HG03460 (cell line): ENCODE results near the gene TM9SF4.

Source experiments
- ATAC-seq: cut with Tn5 transposase; IDR thresholded peaks from one replicate; pipeline ENCODE4 v1.9.1; 2021; ENCODE audit not compliant: unreplicated experiment

TM9SF4 gene, protein sequence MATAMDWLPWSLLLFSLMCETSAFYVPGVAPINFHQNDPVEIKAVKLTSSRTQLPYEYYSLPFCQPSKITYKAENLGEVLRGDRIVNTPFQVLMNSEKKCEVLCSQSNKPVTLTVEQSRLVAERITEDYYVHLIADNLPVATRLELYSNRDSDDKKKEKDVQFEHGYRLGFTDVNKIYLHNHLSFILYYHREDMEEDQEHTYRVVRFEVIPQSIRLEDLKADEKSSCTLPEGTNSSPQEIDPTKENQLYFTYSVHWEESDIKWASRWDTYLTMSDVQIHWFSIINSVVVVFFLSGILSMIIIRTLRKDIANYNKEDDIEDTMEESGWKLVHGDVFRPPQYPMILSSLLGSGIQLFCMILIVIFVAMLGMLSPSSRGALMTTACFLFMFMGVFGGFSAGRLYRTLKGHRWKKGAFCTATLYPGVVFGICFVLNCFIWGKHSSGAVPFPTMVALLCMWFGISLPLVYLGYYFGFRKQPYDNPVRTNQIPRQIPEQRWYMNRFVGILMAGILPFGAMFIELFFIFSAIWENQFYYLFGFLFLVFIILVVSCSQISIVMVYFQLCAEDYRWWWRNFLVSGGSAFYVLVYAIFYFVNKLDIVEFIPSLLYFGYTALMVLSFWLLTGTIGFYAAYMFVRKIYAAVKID

DNA sequence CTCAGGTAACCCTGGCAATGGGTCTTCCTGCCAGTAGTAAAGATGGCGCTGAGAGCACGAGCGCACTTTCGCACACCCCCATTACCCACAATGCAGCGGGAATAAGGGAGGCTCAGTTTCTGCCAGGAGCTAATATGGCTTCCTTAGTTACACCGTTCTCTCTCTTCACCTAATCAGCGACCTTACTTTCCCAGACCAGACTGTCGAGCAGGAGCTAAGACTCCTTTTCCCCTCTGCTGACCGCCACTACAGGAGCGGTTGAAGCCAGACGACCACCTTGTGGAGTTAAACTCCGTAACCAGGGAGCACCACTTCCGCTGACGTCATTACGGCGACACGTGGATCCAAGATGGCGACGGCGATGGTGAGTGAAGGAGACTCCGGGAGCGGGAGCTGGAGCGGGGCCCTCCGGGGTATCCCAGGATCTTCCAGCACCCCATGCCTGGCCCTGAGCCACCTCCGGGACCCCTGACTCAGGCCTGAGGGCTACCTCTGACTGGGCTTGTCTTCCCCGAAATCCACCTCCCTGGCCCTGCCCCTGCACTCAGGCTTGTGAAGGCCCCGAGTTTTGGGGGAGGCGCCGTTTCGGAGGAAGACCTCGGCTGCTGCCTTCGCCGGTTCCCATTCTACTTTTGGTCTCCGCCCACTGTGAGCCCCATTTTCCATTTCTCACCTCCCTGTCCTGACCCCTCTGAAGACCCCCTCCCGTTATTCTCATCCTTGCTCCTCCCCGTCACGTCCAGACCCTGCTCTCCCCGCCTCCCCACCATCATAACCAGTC is at the start of gene TM9SF4:
Gene TM9SF4, plus strand, starts transcription at position 323 of the 781 bp plus-strand sequence. Its CDS starts 27 bp downstream, at position 350.
- peak; percentile 80 for ATAC-seq

DNA sequence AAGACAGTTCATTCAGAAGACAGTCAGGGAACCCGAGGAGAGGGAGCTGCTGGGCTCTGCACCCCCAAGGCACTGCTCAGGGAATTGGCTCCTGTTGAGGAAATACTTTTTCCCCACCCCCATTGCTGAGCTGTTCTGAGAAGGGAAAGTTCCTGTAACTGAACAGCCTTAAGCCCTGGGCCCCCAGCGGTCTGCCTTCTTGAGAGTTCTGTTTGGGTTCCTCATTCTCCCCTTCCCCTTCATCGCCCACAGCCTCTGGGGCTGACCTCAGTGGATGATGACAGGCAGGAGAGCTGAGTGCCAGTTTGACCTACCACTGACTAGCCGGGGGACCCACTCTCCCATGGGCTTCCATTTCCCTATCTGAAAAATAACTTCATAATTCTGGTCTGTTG is 46.7 kb upstream of the TM9SF4 start:
- ATAC-seq, result no peak

DNA sequence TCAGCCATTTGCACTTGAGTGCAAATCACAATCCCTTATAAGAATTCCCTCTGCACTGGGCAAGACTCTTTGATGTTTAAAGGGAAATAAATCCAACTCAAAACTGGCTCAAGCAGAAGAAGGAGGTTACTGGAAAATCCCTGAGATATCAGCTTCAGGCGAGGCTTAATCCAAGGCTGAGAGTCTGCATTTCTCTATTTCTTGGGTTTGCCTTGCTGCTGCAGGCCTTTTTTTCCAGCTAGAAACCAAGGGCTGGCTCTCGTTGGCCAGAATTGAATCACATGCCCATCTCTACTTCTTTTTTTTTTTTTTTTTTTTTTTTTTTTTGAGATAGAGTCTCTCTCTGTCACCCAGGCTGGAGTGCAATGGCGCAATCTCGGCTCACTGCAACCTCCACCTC is 45.8 kb upstream of the TM9SF4 start:
- ATAC-seq, result no peak

DNA sequence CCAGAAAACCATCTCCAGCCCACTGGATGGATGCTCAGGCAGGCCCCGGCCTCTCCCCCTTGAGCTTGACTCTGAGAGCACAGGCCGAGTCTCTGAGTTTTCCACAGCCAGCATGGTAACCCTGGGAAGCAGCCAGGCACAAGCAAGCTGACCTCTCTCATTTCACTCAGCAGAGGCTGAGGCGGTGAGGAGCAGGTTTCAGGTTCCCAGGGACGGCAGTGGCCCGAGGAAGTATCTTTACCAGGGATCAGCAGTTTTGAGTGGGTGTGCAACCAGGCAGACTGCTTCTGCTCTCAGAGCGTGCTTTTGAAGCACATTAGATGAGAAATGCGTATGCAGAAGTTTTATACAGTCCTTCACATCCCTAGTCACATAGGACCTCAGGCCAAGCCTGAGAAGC is 44.8 kb upstream of the TM9SF4 start:
- no peak for ATAC-seq

DNA sequence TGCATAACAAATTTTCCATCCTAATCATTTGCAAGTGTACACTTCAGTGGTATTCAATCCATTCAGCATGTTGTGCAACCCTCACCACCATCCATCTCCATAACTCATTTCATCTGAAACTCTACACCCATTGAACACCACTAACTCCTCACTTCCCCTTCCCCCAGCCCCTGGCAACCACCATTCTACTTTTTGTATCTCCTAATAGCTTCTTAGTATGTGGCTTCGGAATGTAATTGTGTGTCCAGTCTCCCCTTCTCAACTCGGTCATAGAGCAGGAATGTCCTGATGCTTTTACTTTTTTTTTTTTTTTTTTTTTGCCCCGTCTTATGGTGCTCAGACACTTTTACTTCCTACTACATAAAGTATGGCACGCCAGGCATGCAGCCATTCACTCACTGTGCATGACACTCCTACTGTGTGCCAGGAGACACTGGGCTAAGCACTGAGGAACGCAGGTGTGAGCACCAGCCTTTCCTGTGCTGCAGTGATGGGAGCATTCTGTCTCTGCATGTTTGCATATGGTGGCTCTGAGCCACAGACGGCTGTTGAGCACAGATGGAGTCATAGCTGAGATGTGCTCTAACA is 42.2 kb upstream of the TM9SF4 start:
- no peak for ATAC-seq

DNA sequence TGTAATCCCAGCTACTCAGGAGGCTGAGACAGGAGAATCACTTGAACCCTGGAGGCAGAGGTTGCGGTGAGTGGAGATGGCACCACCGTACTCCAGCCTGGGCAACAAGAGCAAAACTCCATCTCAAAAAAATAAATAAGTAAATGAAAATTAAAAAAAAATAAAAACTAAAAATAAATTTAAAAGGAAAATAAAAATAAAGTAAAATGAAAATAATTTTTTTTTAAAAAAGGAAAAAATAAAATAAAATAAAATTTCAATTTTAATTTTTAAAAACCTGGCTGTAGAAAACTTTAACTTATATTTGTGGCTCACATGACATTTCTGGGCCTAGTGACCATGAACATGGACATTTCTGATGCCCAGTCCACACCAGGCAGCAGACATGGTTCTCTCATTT is 41.3 kb upstream of the TM9SF4 start:
- no peak for ATAC-seq

DNA sequence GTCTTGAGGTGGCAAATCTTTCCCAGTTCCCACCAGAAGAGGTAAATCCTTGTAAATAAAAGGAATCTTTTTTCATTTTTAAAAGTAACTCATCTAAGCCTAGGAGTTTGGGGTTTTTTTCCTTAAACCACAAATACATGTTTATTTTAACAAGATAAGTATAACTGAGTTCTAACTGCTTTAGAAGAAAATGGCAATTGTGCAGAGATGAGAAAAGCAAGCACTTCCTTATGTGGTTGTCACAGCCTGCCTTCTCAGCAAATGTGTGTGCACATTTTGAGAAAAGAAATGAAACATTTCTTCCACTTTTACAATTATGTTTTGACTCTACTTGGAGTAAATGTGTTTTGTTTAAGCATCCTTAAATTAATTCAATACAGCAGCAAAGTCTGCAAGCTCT is 39.8 kb upstream of the TM9SF4 start:
- no peak for ATAC-seq

DNA sequence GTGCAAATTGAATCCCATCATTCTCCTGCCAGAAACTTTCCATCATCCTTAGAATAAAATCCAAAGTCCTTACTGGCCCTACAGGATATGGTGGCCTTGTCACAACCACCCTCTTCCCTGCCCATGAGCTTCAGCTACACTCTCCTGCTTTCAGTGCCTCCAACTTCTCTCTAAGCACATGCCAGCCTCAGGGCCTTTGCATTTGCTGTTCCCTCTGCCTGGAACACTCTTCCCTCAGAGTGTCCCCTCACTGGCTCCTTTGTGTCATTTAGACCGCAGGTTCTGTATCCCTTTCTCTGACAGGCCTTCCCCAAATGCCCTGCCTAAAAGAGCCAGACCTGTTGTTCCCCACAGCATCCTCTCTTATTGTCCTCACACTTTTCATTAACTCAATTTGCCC is 39.2 kb upstream of the TM9SF4 start:
- no peak for ATAC-seq

DNA sequence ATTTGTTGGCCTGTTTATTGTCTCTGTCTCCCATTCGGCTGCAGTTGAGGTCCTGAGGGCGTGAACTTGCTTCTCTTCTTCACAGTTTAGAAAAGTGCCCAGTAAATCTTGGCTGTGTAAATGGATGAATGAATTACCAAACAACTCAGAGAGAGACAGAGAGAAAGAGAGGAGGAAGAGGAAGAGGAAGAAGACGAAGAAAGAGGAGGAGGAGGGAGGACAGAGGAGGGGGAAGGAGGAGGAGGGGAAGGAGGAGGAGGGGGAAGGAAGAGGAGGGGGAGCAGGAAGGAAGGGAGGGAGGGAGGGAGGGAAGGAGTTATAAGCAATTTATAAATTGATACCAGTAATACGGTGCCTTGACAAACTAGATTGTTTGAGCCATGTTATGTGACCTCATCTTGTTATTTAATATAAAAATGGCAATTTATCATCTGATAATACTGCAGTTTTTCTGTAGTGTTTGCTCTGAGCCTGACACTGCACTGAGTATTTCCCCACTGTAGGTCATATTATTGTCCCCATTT is 38.8 kb upstream of the TM9SF4 start:
- ATAC-seq, result no peak

DNA sequence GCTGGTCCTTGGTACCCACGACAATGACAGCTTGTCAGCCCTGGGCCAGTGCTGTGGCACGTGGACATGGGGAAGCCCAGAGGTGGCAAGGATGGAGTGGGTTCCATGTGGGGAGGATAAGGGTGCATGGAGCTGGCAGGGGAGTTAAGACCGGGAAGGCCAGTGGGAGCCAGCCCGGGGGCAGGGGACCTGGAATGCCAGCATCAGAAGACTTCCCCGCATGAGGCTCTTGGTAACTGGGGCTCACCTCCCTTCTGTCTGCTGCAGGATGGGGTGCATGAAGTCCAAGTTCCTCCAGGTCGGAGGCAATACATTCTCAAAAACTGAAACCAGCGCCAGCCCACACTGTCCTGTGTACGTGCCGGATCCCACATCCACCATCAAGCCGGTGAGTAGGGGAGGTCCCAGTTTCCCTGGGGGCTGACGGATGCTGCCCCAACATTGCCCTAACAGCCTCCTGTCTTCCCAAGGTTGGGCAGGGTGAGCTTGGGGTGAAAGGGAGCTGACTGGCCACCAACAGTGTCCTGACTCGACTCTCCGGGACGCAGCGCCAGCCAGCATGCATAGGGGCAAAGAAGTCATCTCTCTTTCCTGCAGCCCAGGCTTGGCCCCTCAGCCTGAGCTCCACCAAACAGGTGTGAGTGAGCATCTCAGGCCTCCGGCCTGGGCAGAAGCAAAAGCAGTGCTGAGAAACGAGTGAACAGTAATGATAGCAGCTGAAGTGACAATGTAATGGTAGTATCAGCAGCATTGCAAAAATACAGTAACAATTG is 37.9 kb upstream of the TM9SF4 start:
- ATAC-seq, result no peak

DNA sequence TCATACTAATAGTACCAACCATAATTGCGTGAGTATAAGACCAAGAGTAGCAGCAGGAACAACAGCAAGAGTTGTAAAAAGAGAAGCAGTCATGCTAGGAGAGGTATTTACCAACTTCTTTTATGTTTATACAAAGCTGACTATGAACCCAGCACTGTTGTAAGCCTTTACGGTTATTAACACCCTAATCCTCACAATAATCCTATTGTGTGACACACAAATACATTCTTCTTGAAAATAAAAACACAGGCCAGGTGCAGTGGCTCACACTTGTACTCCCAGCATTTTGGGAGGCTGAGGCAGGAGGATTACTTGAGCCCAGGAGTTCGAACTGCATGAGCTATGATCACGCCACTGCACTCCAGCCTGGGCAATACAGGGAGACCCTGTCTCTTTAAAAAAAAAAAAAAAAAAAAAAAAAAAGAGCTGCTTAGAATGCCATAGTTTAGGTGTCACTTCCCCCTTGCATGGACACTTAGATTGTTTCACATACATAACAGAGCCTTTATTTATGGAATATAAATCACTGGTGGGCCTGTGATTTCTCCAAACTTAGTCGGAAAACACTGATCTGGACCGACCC is 37.3 kb upstream of the TM9SF4 start:
- ATAC-seq, result no peak

DNA sequence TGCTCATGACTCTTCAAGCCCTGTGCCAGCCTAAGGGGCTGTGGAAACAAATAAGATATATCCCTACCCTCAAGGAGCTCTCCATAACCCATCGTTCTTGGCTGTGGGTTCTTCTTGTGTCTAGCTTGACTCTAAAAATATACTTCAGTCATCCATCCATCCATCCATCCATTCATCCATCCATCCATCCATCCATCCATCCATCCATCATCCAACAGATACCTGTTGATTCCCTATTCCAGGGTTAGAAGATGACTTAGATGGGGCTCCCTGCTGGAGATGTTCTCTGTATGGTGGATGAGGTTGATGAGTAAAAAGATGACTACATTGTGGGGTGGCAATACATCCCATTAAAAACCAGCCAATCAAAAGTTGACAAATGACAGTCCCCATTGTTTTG is 34.0 kb upstream of the TM9SF4 start:
- no peak for ATAC-seq

DNA sequence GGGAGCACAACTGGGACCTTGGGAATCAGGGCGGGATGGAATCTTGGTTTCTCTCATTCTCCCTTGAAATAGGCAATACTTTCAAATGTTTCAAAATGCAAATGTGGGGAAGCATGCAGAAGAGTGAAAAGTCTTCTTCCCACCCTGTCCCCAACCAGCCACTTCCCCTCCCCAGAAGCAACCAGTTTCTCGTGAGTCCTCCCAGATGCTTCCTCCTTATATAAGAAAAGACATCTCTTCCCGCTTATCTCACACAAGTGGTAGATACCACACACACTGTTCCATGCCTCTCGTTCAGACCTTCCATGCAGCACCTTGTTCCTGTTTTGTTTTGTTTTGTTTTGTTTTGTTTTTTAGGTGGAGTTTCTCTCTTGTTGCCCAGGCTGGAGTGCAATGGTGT is 32.3 kb upstream of the TM9SF4 start:
- ATAC-seq, result no peak

DNA sequence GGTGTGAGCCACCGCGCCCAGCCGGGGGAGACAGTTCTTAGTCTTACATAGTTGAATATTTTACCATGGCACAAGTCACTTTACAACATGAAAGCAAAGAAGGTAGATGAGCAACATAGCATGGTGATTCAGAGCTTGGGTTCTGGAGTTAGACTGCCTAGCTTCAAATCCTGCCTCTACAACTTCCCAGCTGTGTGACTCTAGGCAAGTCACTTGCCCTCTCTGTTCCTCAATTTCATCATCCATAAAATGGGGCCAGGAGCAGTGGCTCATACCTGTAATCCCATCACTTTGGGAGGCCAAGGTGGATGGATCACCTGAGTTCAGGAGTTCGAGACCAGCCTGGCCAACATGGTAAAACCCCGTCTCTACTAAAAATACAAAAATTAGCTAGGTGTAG is 31.2 kb upstream of the TM9SF4 start:
- ATAC-seq, result no peak

DNA sequence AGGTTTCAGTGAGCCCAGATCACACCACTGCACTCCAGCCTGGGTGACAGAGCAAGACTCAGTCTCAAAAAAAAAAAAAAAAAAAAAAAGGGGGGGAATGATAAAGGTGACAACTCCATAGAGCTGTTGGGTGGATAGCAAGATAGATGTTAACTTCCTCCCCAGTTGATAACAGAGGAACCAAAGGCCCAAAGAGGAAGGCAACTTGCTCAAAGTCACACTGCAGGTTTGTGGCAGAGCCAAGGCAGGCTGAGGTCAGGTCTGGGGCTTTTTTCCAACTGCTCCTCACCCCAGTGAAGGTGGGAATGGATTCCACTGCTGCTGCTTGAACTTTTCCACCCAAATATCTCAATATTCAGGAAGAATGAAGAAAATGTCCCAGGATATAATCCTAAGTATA is 30.7 kb upstream of the TM9SF4 start:
- no peak for ATAC-seq

DNA sequence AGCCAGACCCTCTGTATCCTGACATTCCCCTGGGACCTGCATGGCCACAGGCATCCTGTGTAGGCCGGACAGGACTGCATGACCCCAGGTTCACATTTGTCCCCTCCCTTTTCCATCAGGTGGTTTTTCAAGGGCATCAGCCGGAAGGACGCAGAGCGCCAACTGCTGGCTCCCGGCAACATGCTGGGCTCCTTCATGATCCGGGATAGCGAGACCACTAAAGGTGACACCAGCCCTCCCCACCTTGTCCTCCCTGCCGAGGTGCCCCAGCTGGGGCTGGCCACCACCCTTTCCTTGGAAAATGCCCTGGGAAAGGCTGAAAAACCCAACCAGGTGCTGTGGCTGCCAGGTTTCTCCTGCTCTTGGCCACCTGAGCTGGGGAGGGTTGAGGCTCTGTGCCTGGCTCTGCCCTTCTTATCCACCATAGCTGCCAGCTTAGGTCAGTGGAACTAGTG is 29.8 kb upstream of the TM9SF4 start:
- no peak for ATAC-seq

DNA sequence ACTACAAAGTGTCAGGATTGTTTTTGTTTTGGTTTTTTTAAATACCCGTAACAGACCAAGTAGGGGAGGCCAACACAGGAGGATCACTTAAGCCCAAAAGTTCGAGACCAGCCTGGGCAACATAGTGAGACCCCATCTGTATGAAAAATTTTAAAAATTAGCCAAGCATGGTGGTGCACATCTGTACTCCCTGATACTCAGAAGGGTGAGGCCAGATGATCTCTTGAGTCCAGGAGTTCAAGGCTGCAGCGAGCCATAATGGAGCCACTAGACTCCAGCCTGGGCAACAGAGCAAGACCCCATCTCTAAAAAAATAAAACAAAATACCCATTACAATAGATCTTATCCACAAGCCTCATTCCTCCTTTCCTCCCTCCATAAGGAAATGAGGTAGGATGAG is 28.7 kb upstream of the TM9SF4 start:
- no peak for ATAC-seq

DNA sequence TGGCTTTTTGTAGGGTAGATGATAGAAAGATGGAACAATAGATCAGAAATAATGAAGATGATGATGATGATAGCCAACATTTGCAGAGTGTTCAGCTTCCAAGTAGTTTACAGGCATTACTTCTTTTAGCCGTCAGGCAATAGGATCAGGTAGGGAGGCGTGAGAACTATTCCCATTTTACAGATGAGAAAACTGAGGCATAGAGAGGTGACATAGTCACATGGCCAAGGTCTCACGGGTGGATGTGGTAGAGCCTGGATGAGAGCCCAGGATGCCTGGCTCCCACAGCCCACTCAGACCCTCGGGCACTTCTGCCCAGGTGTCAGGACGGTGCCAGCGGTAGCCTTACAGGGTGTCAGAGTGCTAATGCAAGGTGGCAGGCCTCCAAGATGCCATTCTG is 26.0 kb upstream of the TM9SF4 start:
- ATAC-seq, result no peak

DNA sequence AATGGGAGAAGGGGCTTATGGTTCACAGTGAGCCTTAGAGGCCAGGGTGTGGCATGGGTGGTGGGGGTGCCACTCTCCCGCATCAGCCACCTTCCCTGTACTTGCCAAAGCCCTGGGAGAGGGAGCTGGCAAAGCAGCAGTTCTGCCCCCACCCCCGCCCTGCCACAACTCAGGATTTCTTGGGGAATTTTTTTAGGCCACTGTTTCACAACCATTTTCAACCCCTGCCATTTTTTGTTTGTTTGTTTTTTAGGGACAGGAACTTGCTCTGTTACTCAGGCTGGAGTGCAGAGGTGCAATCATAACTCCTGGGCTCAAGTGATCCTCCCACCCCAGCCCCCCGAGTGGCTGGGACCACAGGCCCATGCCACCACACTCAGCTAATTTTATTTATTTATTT is 22.4 kb upstream of the TM9SF4 start:
- no peak for ATAC-seq

DNA sequence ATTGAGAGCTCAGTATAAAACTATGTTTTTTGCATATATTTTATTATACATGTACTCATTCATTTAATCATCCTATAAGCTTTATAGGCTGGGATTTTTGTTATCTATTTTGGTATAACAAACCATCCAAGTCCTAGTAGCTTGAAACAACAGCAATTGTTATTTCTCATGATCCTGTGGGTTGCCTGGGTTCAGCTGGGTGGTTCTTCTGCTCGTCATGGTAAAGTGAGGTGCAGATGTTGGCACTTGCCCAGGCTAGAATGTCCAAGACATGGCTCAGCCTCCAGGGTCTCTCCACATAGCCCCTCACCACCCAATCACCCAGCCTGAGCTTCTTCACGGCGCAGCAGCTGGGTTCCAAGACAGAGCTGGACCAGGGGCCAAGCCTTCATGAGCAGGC is 20.8 kb upstream of the TM9SF4 start:
- ATAC-seq, result no peak
